GM18517 (cell line): ENCODE measurements around the gene PSMB8.
"Not testable (repeated sequence)": the region's sequence is repeated elsewhere in the genome, so short reads cannot be mapped to it uniquely, and the experiment has no call there.

Experiments used
- ATAC-seq: cut with Tn5 transposase; IDR thresholded peaks from one replicate; pipeline ENCODE4 v1.9.1; 2021; ENCODE audit warnings: mild to moderate bottlenecking, moderate library complexity; ENCODE audit not compliant: unreplicated experiment

The PSMB8 gene

GRCh38 chr6:32838114-32838958 lies 5.5 kb downstream of the PSMB8 start, which contains the start of gene TAP2:
Gene TAP2 (minus strand): TSS chr6:32838739. CDS start chr6:32838233, 506 bp downstream.
- peak; percentile 68 for ATAC-seq

GRCh38 chr6:32837651-32838113 lies 6.2 kb downstream of the PSMB8 start:
- ATAC-seq = no peak

- ATAC-seq = no peak
Measured at GRCh38 chr6:32836873-32837272, 7.0 kb downstream of the PSMB8 start.

- no peak for ATAC-seq
Measured at GRCh38 chr6:32835167-32835893, 8.5 kb downstream of the PSMB8 start.

GRCh38 chr6:32833664-32834063 lies 10.2 kb downstream of the PSMB8 start:
- no peak for ATAC-seq

GRCh38 chr6:32832535-32832934 lies 11.3 kb downstream of the PSMB8 start:
- no peak for ATAC-seq

- ATAC-seq = no peak
Measured at GRCh38 chr6:32830936-32831335, 12.9 kb downstream of the PSMB8 start.

- ATAC-seq = no peak
Measured at GRCh38 chr6:32830017-32830416, 13.8 kb downstream of the PSMB8 start.

GRCh38 chr6:32829495-32829894 lies 14.4 kb downstream of the PSMB8 start:
- ATAC-seq = no peak

GRCh38 chr6:32827025-32827424 lies 16.8 kb downstream of the PSMB8 start:
- no peak for ATAC-seq

GRCh38 chr6:32825966-32826365 lies 17.9 kb downstream of the PSMB8 start:
- no peak for ATAC-seq

- no peak for ATAC-seq
Measured at GRCh38 chr6:32819729-32820128, 24.1 kb downstream of the PSMB8 start.

- no peak for ATAC-seq
Measured at GRCh38 chr6:32818867-32819266, 25.0 kb downstream of the PSMB8 start.

GRCh38 chr6:32816746-32817204 lies 27.1 kb downstream of the PSMB8 start, which contains the start of gene HLA-DOB:
Gene HLA-DOB (minus strand): TSS chr6:32817002. CDS start chr6:32816951, 51 bp downstream.
- peak; percentile 49 for ATAC-seq

- peak; percentile 55 for ATAC-seq
Measured at GRCh38 chr6:32815996-32816395, 27.9 kb downstream of the PSMB8 start.

GRCh38 chr6:32815115-32815514 lies 28.7 kb downstream of the PSMB8 start:
- ATAC-seq = no peak

- ATAC-seq = no peak
Measured at GRCh38 chr6:32814145-32814544, 29.7 kb downstream of the PSMB8 start.

- no peak for ATAC-seq
Measured at GRCh38 chr6:32809171-32809570, 34.7 kb downstream of the PSMB8 start.

- no peak for ATAC-seq
Measured at GRCh38 chr6:32807020-32807580, 36.7 kb downstream of the PSMB8 start.

- ATAC-seq = not testable (repeated sequence)
Measured at GRCh38 chr6:32805404-32805803, 38.4 kb downstream of the PSMB8 start.

GRCh38 chr6:32803416-32803815 lies 40.4 kb downstream of the PSMB8 start:
- ATAC-seq = no peak
